ENCODE data around the gene EFNA5.

EFNA5 gene

GRCh38 chr5:107532916-107533315, 137.8 kb downstream of the EFNA5 start:
- FAIRE-seq (no peak), DNase-seq (ENCODE audit: extremely low spot score, insufficient read length, low read depth) (no peak)

- no peak for FAIRE-seq
- no peak for DNase-seq (ENCODE audit: extremely low spot score, insufficient read length, low read depth)
These were observed 138.4 kb downstream of the EFNA5 start for GRCh38 chr5:107532169-107532878.

GRCh38 chr5:107531308-107531707, 139.4 kb downstream of the EFNA5 start:
- DNase-seq (ENCODE audit: extremely low spot score, insufficient read length, low read depth), result no peak

GRCh38 chr5:107529618-107530017, 141.1 kb downstream of the EFNA5 start:
- FAIRE-seq, result no peak
- no peak for DNase-seq (ENCODE audit: extremely low spot score, insufficient read length, low read depth)

More at GRCh38 chr5:107531308-107531707, 139.4 kb downstream of the EFNA5 start:
- no peak for FAIRE-seq

DNA sequence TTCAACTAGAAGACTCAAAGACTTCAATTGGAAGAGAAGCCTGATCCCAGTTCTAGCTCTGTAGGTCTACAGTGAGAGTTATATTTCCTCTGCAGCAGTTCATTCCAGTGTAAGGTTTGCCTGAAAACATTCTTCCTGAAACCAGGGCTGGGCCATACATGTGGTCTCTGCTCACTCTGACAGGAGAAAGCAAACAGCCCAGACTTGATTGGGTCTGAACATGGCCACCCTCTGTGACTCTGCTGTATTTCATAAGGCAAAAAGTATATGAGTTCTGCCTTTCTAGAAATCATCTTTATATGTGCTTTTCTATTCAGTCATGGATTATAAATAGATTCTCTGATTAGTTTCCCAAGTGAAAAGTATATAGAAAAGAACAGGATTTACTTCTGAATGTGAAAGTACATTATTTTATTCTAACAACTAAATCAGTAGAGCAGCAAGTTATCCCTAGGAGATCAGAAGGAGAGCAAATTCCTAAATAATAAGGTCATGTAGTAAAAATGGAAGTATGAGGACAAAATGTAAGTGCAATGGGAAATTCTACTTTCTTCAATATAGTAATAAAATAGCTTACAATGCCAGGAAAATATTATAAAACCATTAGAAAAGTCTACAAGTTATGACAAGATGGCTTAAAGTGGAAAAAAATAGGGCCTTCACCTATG, 144.3 kb downstream of the EFNA5 start:
- FAIRE-seq, result no peak
- no peak for DNase-seq (ENCODE audit: extremely low spot score, insufficient read length, low read depth)

- FAIRE-seq (no peak), DNase-seq (ENCODE audit: extremely low spot score, insufficient read length, low read depth) (no peak)
These were observed 146.6 kb downstream of the EFNA5 start for GRCh38 chr5:107524111-107524510.

DNA sequence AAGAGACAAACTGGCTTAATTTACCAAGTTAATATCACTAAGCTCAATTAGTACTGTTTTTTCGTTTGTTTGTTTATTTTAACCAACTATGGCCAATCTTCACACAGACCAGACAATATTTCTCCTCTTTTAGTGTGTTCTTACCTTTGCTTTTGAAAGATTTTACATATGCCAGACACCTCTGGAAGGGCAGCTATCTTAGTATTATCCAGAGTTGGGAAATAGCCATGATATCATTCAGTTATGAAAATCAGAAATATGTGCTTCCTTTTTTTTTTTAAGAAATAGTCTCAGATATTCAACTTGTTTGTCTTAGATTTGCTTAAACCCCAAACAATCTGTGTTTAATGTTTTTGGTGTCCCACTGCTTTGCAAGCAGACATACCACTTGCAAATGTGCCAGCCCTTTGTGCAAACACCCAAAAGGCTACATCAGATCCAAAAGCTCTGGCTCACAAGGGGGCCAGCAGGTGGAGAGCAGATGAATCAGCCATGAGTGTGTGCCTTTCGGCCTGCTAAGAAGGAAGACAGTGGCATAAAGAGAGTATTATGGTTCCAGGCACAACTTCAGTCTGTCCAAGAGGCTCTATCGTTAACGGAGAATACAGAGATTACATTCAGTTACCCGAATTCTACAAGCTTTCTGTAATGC, 147.6 kb downstream of the EFNA5 start:
- FAIRE-seq (no peak), DNase-seq (ENCODE audit: extremely low spot score, insufficient read length, low read depth) (no peak)

DNA sequence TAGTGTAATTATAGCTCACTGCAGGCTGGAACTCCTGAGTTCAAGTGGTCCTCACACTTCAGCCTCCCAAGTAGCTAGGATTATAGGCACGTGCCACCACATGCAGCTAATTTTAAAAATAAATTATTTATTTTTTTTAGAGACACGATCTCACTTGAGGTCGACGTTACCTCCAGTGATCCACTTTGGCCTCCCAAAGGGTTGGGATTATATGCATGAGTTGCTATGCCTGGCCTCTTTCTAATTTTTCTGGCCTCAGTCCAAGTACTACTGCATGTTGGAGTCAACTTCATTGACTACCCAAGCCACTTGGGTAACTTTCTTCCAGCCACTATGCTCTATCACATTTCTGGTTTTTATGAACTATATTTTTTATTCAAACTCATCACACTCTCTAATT, 148.3 kb downstream of the EFNA5 start:
- DNase-seq (ENCODE audit: extremely low spot score, insufficient read length, low read depth), result no peak
- FAIRE-seq, result no peak

- DNase-seq (ENCODE audit: extremely low spot score, insufficient read length, low read depth) (no peak), FAIRE-seq (peak; percentile 52)
These were observed 150.8 kb downstream of the EFNA5 start for GRCh38 chr5:107519900-107520354.

GRCh38 chr5:107518616-107519015, 152.1 kb downstream of the EFNA5 start:
- no peak for DNase-seq (ENCODE audit: extremely low spot score, insufficient read length, low read depth)
- no peak for FAIRE-seq

DNA sequence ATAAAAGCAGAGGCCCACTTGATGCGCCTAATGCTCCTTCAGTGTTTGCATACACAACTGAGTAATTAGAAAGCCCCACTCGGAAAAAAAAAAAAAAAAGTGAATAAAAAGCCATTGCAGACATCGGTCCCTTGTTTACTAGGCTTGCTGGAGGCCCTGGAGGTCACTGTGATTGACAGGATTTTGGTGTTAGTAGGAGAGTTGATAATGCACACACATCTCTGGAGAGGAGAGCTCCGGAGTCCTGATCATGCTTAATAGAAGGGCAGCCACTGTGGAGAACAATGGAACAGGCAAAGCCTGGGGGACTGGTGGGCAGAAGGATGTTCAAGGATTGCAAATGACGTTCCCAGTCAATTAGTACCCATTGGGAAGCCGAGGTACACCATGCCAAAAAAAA, 152.5 kb downstream of the EFNA5 start:
- DNase-seq (ENCODE audit: extremely low spot score, insufficient read length, low read depth), result no peak
- FAIRE-seq, result no peak

DNA sequence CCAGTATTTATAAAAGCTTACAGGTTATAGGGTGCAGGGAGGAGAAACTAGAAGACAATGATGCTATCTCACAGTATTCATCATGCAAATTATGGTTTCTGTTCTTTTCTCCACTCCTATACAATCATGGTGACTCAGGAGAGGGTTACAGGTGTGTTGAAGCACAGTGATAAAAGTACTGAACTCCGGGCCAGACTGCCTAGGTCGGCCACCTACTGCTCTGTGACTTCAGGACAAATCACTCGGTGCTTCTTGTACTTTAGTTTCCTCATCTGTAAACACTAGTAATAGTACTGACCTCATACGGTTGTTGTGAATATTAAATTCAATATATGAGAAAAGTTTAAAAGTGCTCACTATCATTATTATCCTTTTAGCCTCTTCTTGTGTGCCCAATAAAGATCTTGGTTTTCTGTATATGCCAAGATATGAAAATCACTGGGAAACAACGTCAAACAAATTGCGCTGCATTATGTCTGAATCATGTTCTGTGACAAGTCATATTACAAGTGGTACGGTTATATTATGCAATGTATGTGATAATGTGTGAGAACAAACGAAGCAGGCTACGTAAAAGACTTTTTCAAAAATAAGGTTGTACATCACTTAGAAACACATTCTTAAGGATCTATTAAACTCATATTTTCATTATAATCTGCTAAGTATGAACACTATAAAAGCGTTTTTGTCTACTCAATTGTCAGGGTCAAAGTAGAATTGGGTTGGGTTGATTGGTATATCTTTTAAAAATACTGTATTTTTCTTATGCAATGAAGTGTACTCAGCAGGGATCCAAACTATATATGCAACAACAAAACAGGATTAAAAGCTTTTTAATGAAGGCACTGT, 153.3 kb downstream of the EFNA5 start:
- DNase-seq (ENCODE audit: extremely low spot score, insufficient read length, low read depth) (no peak), FAIRE-seq (no peak)

GRCh38 chr5:107516452-107517184, 154.1 kb downstream of the EFNA5 start:
- no peak for DNase-seq (ENCODE audit: extremely low spot score, insufficient read length, low read depth)
- no peak for FAIRE-seq

- peak; percentile 9 for FAIRE-seq
- DNase-seq (ENCODE audit: extremely low spot score, insufficient read length, low read depth), result no peak
These were observed 155.1 kb downstream of the EFNA5 start for GRCh38 chr5:107515521-107516080.

DNA sequence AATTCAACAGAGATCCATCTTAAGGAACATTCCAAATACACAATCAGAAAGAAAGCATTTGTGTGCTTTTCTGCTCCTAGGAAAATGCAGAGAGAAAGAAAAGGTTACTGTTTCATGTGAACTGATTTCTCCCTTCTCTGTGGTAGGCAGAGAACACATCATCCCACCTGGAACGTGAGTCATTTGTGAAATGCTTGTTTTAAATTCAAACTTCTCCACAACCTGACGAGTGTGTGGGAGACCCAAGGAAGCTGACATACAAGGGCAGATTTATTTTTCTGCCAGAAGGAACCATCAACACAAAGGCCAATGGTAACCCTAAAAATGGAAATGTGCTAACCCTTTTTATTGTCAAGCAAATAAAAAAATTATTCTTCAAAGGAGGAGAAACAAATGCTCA, 156.4 kb downstream of the EFNA5 start:
- DNase-seq (ENCODE audit: extremely low spot score, insufficient read length, low read depth) (no peak), FAIRE-seq (peak; percentile 72)

DNA sequence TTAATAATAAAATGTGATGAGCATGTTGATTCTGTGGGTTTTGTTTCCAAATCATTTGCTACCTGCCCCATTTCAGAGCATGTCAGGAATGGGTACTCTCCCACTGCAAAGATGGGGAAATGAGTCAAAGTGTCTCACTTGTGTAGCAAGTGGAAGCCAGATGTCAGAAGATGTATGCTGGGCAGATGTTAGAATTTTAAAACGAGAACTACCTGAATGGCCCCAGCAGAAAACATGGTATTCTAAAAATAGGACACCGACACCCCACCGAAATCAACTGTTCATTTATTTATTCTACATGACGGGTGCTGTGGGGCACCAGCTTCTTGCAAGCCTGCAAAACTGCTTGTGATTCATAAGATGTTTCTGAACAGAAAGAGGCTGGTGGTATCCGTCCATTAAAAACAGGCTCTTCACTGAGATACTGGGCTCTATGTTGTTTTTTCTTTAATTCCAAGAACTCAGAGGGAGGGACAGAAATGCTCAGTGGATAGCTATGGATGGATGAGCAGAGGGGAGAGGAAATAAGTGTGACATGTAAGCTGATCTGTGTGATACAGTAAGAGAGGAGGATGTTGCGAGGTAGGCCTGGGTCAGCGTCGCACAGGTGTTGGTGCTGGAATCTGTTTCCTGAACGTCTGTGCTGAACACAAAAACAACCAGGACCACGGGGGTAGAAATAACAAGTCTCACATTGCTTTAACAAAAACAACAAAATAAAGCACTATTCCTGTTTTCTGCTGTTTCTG, 157.2 kb downstream of the EFNA5 start:
- DNase-seq (ENCODE audit: extremely low spot score, insufficient read length, low read depth) (no peak), FAIRE-seq (peak; percentile 62)

- no peak for DNase-seq (ENCODE audit: extremely low spot score, insufficient read length, low read depth)
- peak; percentile 18 for FAIRE-seq
These were observed 158.7 kb downstream of the EFNA5 start for GRCh38 chr5:107512029-107512428.

- DNase-seq (ENCODE audit: extremely low spot score, insufficient read length, low read depth), result no peak
- FAIRE-seq, result no peak
These were observed 160.6 kb downstream of the EFNA5 start for GRCh38 chr5:107510125-107510524.

GRCh38 chr5:107508097-107508496, 162.6 kb downstream of the EFNA5 start:
- FAIRE-seq (peak; percentile 36), DNase-seq (ENCODE audit: extremely low spot score, insufficient read length, low read depth) (no peak)

Measured in GM18507 (cell line).